GM12891 (cell line): ENCODE data around the gene OCA2.

Source experiments
- POLR2A ChIP-seq: IDR thresholded peaks from 2 replicates; pipeline ENCODE4 v1.6.1; 2011; ENCODE audit warnings: low read depth, low read length, control low read depth
- SPI1 ChIP-seq: IDR thresholded peaks from 2 replicates; pipeline ENCODE4 v1.6.1; 2011; ENCODE audit warnings: low read depth, low read length, control low read depth

GRCh38 chr15:27897481-27897880 lies 201.6 kb downstream of the OCA2 start:
- TF ChIP-seq POLR2A (no peak), SPI1 (no peak)
